A549 treated with CpdA at 1 μM for 4 hours (cell line): ENCODE data around the gene TBC1D5. TPM values are rescaled to one million over a fixed set of nuclear protein-coding genes. Genes with fewer than 3 reads are reported as not detected.

Experiments
- total RNA-seq: library from RNA; stranded (reverse); fragments of 200-300 nt; extraction: Qiagen RNA extraction; gene quantifications from 5 replicates; pipeline ENCODE4 v1.2.3, GENCODE V29; 2022; ENCODE audit warnings: low read depth

Gene TBC1D5, protein sequence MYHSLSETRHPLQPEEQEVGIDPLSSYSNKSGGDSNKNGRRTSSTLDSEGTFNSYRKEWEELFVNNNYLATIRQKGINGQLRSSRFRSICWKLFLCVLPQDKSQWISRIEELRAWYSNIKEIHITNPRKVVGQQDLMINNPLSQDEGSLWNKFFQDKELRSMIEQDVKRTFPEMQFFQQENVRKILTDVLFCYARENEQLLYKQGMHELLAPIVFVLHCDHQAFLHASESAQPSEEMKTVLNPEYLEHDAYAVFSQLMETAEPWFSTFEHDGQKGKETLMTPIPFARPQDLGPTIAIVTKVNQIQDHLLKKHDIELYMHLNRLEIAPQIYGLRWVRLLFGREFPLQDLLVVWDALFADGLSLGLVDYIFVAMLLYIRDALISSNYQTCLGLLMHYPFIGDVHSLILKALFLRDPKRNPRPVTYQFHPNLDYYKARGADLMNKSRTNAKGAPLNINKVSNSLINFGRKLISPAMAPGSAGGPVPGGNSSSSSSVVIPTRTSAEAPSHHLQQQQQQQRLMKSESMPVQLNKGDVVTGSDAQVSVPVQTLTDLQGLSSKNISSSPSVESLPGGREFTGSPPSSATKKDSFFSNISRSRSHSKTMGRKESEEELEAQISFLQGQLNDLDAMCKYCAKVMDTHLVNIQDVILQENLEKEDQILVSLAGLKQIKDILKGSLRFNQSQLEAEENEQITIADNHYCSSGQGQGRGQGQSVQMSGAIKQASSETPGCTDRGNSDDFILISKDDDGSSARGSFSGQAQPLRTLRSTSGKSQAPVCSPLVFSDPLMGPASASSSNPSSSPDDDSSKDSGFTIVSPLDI
- 9.9 to 18.9 TPM (median 13.9 TPM) in 5 replicates for total RNA-seq

DNA sequence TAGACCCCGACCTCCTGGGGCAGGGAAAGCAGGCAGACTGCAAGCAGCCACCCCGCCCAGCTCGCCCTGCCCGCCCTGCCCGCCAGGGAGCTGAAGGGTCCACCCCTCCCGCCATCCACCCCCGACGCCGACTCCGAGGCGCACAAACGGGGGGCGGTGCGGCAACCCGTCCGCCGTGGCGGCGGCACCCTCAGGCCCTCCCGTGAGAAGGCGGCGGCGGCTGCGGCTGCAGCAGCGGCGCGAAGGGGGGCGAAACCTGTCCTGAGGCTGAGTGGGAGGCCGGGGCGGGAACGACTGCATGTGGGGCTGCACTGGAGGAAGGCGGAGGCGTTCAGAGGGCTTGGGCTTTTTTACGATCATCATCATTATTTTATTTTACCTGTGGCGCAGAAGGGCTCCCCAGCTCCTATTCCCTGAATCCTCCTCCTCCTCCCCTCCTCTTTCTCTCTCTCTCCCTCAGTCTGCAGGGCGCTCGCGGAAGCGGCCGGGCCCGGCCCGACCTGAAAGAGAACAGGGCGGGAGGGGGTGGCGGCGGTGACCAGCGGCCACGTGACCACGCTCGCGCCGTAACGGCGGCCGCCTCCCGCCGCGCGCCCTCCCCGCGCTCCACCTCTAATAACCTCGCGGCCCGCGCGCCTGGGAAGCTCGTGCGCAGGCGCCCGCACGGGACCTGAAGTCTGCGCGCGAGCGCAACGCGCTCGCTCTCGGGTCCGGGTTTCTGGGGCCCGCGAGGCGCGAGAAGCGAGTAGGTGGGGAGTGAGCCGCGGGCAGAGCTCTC is at the start of gene TBC1D5:
Gene TBC1D5 (minus strand): TSS at position 530 of the 778 bp plus-strand sequence. CDS start 234,061 bp downstream, outside the sequence.

